Right lung (tissue), 5 donors: ENCODE measurements around the gene FARS2. TPM values are rescaled to one million over a fixed set of nuclear protein-coding genes. Genes with fewer than 3 reads are reported as not detected.

Experiments used
- DNase-seq, 2 donors: peaks; one replicate each; pipeline ENCODE4 v3.0.0-alpha.2; 2013
- polyA plus RNA-seq, 5 donors: library from polyadenylated mRNA; unstranded; fragments of 120-200 nt; gene quantifications; one replicate each; pipeline versions ENCODE4 v1.2.1 to v1.2.3, GENCODE V29; 2013; ENCODE audit warnings: inconsistent platforms in 1 of 5, low replicate concordance in 1 of 5; ENCODE audit not compliant: insufficient read length in 5 of 5, insufficient read depth in 1 of 5

The FARS2 gene
- polyA plus RNA-seq, 5 donors = 15.8 to 18.7 (median 18.0) TPM

- DNase-seq = no peak
These were observed 24.2 kb downstream of the FARS2 start for GRCh38 chr6:5285526-5285925.

DNA sequence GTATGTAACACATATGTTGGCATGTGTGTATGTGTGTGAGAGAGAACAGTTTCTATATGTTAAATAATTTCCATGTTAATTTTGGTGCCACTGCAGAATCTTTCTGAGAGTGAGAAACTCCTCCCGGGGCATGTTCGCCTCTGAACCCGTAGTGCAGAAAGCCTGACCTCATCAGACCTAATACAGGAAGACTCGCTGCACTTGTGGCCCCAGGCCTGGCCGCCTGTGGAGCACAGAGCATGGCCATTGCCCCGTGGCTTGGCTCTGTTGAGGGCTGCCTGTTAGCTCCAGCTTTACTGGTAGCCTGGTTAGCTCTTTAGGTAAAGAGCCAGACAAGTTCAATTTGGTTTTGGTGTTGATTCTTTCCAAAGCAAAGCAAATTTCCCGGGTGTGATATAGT, 25.5 kb downstream of the FARS2 start:
- no peak for DNase-seq

- DNase-seq = no peak
These were observed 26.1 kb downstream of the FARS2 start for GRCh38 chr6:5287205-5287965.

GRCh38 chr6:5287966-5288297, 26.6 kb downstream of the FARS2 start:
- DNase-seq = no peak

DNA sequence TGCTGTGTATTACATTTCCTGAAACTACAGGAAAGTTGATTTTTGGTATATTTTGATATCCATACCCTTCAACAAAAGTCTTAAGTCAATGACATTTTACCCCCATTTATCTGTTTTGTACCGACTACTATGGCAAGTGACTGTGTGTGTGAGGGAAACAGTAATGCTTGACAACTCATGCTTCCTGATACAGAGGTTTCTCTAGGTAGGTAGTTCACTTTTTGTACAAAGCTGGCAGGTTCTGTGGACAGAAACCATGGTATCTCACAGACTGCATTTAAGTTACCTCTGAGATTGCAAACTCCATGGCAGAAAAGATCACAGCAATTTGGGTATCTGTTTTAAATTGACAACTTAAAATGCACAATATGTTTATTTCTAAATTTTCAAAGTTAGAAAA, 28.8 kb downstream of the FARS2 start:
- no peak for DNase-seq

GRCh38 chr6:5290500-5290899, 29.2 kb downstream of the FARS2 start:
- DNase-seq = no peak

DNA sequence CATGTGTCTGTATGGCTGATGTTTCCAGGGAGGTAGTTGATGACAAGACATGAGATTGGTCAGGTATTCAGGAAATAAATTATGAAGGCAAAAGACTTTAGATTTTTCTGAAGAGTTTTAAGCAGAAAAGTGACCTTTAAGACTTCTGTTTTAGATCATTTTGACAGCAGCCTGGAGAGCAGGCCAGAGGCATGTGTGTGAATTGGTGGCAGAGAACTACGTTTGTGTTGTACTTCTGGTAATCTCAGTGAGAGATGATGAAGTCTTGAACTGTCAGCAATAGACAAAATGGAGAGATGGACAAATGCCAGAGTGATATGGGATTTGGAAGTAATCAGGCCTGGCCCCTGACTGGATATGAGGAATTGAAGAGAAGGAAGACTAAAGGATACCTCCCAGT, 30.8 kb downstream of the FARS2 start:
- DNase-seq = no peak

DNA sequence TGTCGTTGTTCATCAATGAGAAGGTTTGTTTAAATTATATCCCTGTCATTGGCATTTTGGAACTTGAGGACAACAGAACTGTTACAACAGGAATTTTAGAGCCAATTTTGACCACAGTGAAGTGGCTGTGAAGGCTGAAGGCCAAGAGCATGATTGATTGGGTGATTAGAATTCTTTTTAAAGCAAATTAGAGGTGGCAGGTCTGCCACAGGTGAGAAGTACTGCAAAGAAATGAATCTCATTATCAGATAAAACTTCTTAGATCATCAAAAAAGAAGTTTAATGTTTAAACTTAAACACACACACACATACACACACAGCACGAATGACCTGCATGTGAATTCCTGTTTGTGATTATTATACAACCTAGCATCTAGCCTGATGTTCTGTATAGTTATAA, 32.4 kb downstream of the FARS2 start:
- no peak for DNase-seq

DNA sequence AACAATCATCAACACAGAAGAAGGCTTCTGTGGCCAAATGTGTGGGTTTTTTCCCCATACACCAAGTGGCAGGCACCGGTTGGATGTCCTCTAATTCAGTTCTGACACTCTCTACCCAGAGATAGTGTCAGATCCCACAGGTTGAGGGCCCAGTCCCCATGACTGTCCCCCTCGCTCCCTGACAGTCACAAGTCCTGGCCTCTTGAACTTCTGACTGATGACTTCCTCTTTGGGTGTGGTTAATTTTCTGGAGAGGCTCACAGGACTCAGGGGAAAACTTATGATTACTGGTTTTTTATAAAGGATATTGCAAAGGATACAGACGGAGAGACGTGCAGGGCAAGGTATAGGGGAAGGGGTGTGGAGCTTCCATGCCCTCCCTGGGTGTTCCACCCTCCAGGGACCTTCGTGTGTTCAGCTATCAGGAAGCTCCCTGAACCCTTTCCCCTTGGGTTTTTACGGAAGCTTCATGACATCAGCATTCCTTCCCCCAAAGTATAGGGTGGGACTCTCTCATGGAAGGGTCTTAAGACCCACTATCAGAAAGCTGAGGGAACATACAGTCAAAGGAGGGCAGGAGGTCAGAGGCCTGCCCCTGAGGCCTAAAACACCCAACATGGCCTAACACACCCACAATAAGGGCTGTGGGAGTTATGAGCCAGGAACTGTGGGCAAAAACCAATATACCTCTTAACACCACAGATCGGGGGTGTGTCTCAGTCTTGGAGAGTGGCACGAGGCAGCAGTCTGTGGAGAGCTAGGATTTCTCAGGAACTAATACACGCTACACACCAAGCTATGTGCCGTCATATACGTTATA, 33.3 kb downstream of the FARS2 start:
- DNase-seq = no peak

DNA sequence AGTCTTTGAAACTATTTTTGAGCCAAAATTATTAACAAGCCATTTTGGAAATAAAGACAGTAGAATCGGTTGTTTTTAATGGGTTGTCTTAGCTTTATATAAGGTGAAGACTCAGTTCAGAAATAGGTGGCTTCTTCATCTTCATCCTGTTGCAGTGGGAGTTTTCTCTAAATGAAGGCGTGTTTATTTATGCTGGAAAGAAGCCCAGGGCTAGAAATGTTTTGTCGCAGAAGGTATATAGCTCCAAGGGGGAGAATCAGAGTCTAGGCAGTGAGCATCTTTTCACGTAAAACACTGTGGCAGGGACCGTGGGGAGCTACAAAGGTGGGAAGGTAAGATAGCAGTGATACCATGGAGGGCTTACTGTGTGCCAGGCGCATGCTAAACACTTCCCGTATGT, 34.3 kb downstream of the FARS2 start:
- DNase-seq = no peak

DNA sequence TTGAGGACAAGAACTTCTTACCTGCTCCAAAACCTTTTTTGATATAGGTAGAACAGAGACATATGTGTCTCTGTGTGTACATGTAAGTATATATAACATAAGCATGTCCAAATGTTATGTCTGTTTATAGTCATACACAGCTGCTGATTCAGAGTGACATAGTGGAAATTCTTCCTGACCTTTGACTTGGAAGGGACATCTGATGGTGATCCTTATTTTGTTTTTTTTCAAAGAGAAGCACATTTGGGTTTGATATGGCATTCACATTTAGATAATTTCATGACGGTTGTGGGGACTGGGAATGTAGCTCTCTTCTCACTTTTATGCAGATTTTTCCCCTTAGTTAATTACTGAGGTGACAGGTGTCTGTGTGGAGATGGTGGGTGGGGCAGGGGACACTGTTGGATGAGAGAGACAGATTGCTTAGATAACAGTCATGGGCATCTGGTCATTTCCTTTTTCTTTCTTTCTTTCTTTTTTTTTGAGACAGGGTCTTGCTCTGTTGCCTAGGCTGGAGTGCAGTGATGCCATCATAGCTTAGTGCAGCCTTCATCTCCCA, 39.0 kb downstream of the FARS2 start:
- DNase-seq = no peak

DNA sequence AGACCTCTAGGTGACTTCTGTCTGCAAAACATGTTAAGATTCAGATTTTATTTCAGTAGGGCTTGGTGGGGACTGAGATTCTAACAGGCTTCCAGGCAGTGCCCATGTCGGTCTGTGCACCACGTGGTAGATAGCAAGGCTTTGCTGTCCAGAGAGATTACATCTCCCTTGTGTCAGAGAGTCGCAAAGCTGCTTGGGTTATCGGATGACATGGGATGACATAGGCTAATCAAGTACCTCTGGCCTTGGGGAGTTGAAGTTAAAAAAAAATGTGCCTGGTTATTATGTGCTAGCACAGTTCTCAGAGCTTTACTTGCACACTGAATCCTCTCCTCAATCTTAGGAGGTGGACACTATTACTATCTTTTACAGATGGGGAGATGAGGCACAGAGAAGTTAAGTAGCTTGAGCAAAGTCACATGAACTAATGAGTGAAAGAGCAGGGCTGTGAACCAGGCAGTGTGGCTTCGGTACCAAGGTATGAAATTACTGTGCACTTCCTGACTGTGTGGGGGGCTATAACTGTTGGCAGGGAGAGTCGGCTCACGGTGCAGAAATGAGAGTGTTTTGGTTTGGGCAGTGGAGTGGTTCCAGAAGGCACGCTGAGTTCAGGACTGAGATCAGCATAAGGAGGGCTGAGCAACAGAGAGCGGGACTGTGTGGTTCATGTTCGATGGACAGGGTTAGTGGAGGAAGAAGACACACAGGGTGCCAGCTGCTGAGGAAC, 41.1 kb downstream of the FARS2 start:
- DNase-seq = no peak

DNA sequence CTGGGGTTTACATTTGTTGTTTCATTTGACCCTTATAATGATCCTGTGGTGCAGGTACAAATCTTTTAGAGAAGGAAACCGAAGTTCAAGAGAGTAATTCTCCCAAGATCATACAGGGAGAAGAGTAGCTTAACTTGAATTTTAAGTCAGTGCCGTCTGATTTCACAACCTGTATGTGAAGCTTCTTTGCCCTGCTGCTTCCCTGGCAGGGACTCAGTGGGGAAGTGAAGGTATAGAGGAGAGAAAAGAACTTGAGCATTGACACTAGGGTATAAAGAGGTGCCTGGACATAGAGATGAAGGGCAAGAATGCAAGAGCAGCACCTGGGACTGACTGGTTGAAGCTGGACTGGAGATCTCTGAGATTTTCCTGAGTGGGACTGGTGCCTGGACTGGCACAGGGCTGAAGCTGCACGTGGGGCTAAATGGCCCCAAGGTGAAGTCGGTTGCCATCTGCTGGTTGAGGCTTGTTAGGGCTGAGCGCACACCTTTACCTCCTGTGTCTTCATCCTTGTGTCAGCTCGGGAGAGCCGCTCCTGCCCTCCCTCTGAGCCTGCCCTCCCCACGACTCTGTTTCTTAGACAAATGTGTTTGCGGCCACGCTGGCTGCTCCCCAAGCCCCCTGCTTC, 41.8 kb downstream of the FARS2 start:
- DNase-seq = no peak

DNA sequence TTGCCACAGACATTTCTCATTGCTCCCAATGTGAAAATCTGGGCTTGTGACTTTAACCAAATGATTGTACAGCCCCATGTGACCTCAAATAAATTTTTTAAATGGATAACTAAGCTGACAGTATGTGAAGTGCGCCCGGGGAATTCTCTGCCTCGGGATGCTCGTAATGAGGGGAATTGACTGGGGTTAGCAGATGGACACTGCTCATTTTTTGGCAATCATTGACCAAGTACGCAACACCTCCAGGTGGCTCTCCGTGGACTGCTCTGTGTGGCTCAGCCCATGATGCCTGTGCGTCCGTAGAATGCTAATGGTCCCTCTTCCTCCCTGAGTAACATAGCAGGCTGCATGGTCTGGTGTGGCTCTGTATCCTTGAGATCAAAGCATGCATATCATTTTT, 42.4 kb downstream of the FARS2 start:
- no peak for DNase-seq

DNA sequence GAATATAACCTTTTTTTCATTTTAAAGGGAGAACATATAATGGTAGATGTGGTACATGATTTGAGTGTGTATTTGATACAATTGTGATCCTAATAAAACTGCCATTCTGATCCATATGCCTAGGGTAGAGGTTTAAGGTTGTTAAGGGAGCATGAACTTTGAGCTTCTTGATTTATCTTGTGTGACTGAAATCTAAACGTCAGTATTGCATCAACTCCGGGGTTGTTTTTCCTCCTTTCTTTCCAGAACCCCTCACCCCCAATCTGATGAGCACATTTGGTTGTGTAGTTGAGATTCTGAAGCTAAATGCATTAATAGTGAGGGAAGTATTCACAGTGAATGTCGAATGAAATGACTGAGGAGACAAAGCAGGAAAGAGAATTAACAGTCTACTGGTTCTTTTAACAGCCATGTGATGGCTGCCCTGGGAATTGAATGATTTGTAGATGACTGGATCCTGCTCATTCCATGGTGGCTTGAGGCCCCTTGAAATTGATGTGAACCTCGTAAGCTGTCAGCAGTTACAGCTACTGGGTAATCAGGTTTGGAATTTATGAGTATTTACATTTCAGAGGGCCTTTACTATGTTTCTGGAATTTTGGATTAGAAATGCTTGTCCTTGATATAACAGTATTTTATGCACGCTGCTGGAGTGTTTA, 44.8 kb downstream of the FARS2 start:
- DNase-seq = no peak

DNA sequence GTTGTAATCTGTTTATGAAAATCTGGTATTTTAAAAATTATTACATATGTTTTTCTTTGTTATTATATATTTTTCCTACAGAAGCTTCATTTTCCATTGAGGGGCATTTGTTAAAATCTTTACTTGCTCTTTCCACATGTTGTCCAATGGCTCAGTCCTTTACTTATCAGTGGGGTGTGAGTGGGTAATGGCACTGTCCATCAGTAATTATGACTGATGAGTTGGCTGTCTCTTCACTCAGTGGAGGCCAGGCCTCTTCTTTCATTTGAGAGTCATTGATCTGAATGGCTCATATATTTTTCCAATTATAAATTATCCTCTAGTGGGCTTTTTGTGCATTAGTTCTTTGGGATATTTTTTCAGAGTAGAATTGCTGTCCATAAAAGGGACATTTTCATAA, 45.7 kb downstream of the FARS2 start:
- no peak for DNase-seq

DNA sequence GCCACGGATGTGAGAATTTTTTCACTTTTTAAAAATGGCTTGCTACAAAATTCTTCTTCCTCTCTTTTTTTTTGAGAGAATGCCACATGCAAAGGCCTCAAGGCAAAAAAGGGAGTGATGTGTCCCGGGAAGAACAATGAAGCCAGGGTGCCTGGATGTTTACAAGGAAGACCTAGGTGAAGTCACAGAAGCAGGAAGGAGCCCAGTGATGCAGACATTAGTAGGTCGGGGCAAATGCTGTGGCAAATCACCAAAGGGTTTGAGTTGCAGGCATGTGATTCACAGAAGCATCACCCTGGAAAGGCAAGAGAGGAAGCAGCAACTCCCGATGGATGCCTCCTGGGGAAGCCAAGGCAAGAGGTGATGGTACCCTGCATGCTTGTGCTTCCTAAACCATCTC, 46.8 kb downstream of the FARS2 start:
- DNase-seq = no peak

DNA sequence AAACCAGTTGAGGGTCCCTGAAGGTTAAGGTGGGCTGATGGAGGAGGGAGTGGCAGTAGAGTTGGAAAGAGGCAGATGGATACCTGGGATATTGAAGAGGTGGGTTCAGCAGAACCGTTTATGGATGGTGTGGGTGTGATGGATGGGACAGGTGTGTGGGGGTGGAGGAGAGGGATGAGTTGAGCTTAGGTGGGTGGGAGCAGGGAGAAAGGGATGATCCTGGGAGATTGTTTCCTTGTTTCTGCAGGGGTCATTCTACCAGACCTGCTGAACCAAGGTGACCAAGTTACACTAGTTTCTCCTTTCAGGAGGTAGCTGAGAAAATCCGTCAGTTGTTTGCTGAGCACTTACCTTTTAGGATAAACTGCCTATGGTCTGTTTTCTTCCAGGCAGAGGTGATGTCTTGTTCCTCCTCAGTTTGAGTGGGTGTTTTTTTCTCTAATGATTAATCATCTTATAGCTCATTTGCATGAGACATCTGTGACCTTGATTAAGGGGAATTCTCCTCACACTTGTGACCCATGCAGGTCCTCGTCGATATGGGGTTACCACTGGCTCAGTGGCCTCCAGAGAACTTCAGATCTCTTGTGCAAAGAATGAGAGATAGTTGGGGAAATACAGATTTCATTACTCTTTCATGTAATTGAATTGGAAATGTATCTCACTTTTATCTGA, 53.0 kb downstream of the FARS2 start:
- no peak for DNase-seq

GRCh38 chr6:5315881-5316280, 54.6 kb downstream of the FARS2 start:
- DNase-seq = no peak

GRCh38 chr6:5316951-5317350, 55.6 kb downstream of the FARS2 start:
- no peak for DNase-seq
